Measurements from ENCODE around the gene RHBDL3.
"Not testable (repeated sequence)": the region's sequence is repeated elsewhere in the genome, so short reads cannot be mapped to it uniquely, and the experiment has no call there.

RHBDL3 gene

GRCh38 chr17:32289471-32290070 lies 23.9 kb downstream of the RHBDL3 start:
- DNase-seq (ENCODE audit: low read depth in 3 of 3, low spot score in 1 of 3), result no peak

- no peak for DNase-seq (ENCODE audit: low read depth in 3 of 3, low spot score in 1 of 3)
Observed at GRCh38 chr17:32292094-32292493, 26.5 kb downstream of the RHBDL3 start.

- no peak for DNase-seq (ENCODE audit: low read depth in 3 of 3, low spot score in 1 of 3)
Observed at GRCh38 chr17:32297424-32297823, 31.8 kb downstream of the RHBDL3 start.

- no peak for DNase-seq (ENCODE audit: low read depth in 3 of 3, low spot score in 1 of 3)
Observed at GRCh38 chr17:32297860-32298259, 32.2 kb downstream of the RHBDL3 start.

- no peak for DNase-seq (ENCODE audit: low read depth in 3 of 3, low spot score in 1 of 3)
Observed at GRCh38 chr17:32298298-32298697, 32.7 kb downstream of the RHBDL3 start.

GRCh38 chr17:32298721-32299579 lies 33.3 kb downstream of the RHBDL3 start:
- DNase-seq (ENCODE audit: low read depth in 3 of 3, low spot score in 1 of 3), result no peak

- no peak for DNase-seq (ENCODE audit: low read depth in 3 of 3, low spot score in 1 of 3)
Observed at GRCh38 chr17:32299580-32300164, 34.0 kb downstream of the RHBDL3 start.

- no peak for DNase-seq (ENCODE audit: low read depth in 3 of 3, low spot score in 1 of 3)
Observed at GRCh38 chr17:32302037-32302436, 36.4 kb downstream of the RHBDL3 start.

GRCh38 chr17:32302860-32303649 lies 37.4 kb downstream of the RHBDL3 start:
- no peak for DNase-seq (ENCODE audit: low read depth in 3 of 3, low spot score in 1 of 3)

GRCh38 chr17:32303781-32304288 lies 38.2 kb downstream of the RHBDL3 start:
- no peak for DNase-seq (ENCODE audit: low read depth in 3 of 3, low spot score in 1 of 3)

GRCh38 chr17:32305049-32305448 lies 39.4 kb downstream of the RHBDL3 start:
- no peak for DNase-seq (ENCODE audit: low read depth in 3 of 3, low spot score in 1 of 3)

GRCh38 chr17:32307658-32308057 lies 42.0 kb downstream of the RHBDL3 start:
- DNase-seq (ENCODE audit: low read depth in 3 of 3, low spot score in 1 of 3), result no peak

- no peak for DNase-seq (ENCODE audit: low read depth in 3 of 3, low spot score in 1 of 3)
Observed at GRCh38 chr17:32311028-32311536, 45.5 kb downstream of the RHBDL3 start.

GRCh38 chr17:32314636-32315035 lies 49.0 kb downstream of the RHBDL3 start:
- DNase-seq (ENCODE audit: low read depth in 3 of 3, low spot score in 1 of 3), result no peak

- DNase-seq (ENCODE audit: low read depth in 3 of 3, low spot score in 1 of 3), result no peak
Observed at GRCh38 chr17:32315171-32315570, 49.5 kb downstream of the RHBDL3 start.

GRCh38 chr17:32316653-32317052 lies 51.0 kb downstream of the RHBDL3 start:
- DNase-seq (ENCODE audit: low read depth in 3 of 3, low spot score in 1 of 3), result not testable (repeated sequence)

- DNase-seq (ENCODE audit: low read depth in 3 of 3, low spot score in 1 of 3), result no peak
Observed at GRCh38 chr17:32317353-32317752, 51.7 kb downstream of the RHBDL3 start.

GRCh38 chr17:32318071-32318470 lies 52.4 kb downstream of the RHBDL3 start:
- no peak for DNase-seq (ENCODE audit: low read depth in 3 of 3, low spot score in 1 of 3)

GRCh38 chr17:32319548-32319905 lies 53.9 kb downstream of the RHBDL3 start:
- DNase-seq (ENCODE audit: low read depth in 3 of 3, low spot score in 1 of 3), result peak; percentile 26 to 73 (median 47)

GRCh38 chr17:32320080-32320479 lies 54.4 kb downstream of the RHBDL3 start:
- not testable (repeated sequence) for DNase-seq (ENCODE audit: low read depth in 3 of 3, low spot score in 1 of 3)

GRCh38 chr17:32320847-32321246 lies 55.2 kb downstream of the RHBDL3 start:
- DNase-seq (ENCODE audit: low read depth in 3 of 3, low spot score in 1 of 3), result no peak

All from stimulated activated CD4-positive, alpha-beta T cell treated with anti-CD3 and anti-CD28 coated beads, TNF-alpha, amount 100 ng/mL, for 1 hour (primary cell).